ENCODE results near the gene ROM1.
"Not testable (repeated sequence)": the region's sequence is repeated elsewhere in the genome, so short reads cannot be mapped to it uniquely, and the experiment has no call there.

The ROM1 gene

GRCh38 chr11:62610403-62610802 lies 2.7 kb upstream of the ROM1 start:
- DNase-seq (ENCODE audit: low read depth): no peak

- no peak for DNase-seq (ENCODE audit: low read depth)
Measured at GRCh38 chr11:62610814-62611704, 2.0 kb upstream of the ROM1 start.

- DNase-seq (ENCODE audit: low read depth): no peak
Measured at GRCh38 chr11:62611705-62612365, 1.2 kb upstream of the ROM1 start.

DNA sequence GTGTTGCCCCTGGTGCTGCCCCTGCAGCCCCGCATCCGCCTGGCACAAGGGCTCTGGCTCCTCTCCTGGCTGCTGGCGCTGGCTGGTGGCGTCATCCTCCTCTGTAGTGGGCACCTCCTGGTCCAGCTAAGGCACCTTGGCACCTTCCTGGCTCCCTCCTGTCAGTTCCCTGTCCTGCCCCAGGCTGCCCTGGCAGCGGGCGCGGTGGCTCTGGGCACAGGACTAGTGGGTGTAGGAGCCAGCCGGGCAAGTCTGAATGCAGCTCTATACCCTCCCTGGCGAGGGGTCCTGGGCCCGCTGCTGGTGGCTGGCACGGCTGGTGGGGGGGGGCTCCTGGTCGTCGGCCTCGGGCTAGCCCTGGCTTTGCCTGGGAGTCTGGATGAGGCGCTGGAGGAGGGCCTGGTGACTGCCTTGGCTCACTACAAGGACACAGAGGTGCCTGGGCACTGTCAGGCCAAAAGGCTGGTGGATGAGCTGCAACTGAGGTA lies 278 bp downstream of the ROM1 start:
- no peak for DNase-seq (ENCODE audit: low read depth)

DNA sequence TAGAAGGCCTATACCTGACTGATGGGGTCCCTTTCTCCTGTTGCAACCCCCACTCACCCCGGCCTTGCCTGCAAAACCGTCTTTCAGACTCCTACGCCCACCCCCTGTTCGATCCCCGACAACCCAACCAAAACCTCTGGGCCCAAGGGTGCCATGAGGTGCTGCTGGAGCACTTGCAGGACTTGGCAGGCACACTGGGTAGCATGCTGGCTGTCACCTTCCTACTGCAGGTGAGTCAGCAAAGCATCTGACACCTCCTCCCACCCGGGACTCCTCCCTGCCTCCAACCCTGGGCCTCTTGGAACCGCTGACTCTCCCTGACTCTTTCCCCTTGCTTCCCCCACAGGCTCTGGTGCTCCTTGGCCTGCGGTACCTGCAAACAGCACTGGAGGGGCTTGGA lies 1.2 kb downstream of the ROM1 start:
- no peak for DNase-seq (ENCODE audit: low read depth)

DNA sequence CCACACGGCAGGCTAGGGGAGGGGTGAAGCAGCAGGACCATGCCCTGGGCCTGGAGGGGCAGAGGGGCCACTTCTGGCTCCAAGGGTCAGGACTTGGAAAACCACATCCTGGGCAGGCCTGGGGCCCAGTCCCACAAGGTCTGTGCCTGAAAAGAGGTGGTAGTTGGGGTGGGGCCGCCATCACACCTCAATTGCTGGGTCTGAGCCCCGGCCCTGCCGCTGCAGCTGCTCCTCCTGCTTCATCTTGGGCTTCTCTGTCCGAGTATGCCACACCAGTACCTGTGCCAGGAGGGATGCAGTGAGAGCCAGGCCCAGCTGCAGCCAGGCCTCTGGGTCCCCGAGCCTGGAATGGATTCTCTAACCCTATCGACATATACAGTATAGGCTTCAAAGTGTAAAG lies 2.5 kb downstream of the ROM1 start:
- DNase-seq (ENCODE audit: low read depth): no peak

DNA sequence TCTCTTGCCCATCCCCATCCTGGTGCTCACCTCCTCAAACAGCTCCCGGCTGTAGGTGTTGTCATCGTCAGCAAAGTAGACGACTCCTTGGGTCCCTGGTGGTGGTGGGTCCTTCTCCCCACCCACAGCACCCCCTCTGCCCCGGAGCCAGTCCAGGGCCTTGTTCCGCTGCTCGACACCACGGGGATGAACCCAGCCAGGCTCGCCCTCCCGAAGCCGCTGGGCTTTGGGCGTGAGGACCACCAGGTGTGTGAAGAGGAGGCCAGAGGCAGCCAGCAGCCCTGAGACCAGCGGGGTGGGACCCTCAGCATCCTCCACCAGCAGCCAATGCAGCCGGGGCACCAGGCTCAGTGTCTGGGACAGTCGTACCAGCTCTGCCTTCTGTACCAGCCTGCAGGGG lies 3.9 kb downstream of the ROM1 start:
- DNase-seq (ENCODE audit: low read depth): not testable (repeated sequence)

DNA sequence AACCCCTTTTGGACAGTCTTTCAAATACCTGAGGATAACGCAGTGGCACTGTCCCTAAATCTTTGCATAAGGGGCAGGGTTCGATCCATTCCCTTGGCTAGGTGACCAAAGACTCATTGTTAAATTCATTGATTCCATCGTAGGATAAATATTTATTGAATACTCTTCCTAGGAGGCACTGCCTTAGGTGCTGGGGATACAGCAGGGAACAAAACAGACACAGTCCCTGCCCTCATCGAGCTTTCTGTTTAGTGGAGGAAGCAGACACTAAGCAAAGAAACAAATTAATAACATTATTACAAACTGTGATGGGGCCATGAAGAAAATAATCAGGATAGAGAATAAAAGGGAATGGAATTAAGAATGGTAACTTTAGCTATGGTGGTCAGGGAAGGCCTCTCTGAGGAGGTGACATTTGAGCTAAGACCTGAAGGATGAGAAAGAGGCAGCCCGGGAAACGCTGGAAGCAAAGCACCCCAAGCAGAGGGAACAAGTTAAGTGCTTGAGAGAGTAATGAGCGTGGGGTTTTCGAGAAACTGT lies 8.0 kb downstream of the ROM1 start:
- DNase-seq (ENCODE audit: low read depth): no peak

DNA sequence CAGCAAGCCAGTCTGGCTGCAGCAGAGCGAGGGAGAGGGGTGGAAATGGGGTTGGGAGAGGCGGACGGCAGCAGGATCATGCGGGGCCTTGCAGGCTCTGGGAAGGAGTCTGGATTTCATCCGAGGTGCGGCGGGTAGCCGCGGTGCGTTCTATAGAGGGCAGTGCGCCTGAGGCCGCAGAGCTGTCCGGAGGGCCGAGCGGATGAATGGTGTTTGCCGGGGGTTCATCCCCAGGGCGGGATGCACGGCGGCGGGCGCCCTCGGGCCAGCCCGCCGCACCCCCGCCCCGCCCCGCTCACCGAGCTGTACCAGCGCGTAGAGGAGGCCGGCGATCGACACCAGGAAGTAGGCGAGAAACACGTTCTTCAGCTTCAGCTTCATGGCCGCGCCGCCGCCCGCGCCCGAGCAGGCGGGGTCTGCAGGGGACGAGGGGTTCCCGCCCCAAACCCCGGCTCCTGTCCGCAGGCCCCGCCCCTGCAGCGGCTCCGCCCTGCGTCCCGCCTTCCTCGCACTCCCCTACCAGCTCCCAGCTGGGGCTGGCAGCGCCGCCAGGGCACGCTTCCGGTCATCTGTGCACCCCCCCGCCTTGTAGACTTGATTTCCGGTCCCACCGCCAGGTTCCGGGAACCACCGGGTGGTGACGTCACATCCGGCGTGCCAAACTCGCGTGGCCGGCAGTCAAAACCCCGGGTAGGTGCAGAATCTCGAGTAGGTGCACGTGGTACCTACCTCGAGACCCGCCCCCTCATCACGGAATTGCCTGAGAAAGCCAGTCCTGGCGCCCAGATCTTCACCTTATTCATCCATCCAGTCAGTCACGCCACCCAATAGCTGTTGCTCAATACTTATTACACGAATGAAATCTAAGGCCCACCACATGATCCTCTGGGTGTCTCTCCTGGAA lies 8.8 kb downstream of the ROM1 start, which contains the start of gene B3GAT3:
TSS of gene B3GAT3 (minus strand) at position 420 of the 904 bp plus-strand sequence. CDS start at position 381, 39 bp downstream.
- peak; percentile 90 for DNase-seq (ENCODE audit: low read depth)

GRCh38 chr11:62622476-62623089 lies 9.5 kb downstream of the ROM1 start:
- no peak for DNase-seq (ENCODE audit: low read depth)

GRCh38 chr11:62627713-62628112 lies 14.7 kb downstream of the ROM1 start:
- DNase-seq (ENCODE audit: low read depth): no peak

- no peak for DNase-seq (ENCODE audit: low read depth)
Measured at GRCh38 chr11:62632492-62632891, 19.4 kb downstream of the ROM1 start.

GRCh38 chr11:62644220-62644619 lies 31.2 kb downstream of the ROM1 start:
- no peak for DNase-seq (ENCODE audit: low read depth)

DNA sequence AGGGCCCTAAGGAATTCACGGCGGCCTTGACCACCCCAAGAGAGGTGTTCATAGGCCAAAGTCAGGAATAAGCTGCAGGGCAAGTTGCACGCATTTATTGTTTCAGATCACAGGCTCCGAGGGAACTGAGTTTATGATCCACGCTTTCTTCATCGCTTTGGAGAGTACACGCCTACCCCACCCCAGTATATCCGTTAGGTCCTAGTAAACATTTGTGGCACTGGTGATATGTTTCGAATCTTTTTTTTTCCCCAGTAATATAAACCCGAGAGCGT lies 32.6 kb downstream of the ROM1 start:
- DNase-seq (ENCODE audit: low read depth): no peak

- peak; percentile 100 for DNase-seq (ENCODE audit: low read depth)
Measured at GRCh38 chr11:62645946-62646824, 33.1 kb downstream of the ROM1 start, which contains the start of gene GANAB. Gene GANAB (minus strand): TSS chr11:62646613. CDS start chr11:62646599, 14 bp downstream.

- no peak for DNase-seq (ENCODE audit: low read depth)
Measured at GRCh38 chr11:62646825-62647608, 34.0 kb downstream of the ROM1 start.

DNA sequence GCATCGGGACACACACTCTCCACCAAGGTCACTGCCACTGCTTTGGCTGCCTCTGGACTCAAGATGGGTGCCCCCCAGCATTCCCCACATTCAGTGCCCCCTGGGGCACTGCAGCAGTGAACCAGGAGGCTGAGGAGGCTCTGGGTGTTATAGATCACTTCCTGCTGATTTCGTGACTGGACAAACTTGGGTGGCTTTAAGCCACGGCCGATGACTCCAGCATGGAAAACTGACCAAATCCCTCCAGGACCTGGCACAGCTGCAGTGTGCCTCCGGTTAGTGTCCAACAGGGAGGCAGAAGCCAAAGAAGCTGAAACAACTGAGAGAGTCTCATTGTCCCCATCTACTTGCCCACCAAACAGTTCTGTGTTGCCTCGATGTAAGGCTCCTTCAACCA lies 34.5 kb downstream of the ROM1 start:
- DNase-seq (ENCODE audit: low read depth): no peak

DNA sequence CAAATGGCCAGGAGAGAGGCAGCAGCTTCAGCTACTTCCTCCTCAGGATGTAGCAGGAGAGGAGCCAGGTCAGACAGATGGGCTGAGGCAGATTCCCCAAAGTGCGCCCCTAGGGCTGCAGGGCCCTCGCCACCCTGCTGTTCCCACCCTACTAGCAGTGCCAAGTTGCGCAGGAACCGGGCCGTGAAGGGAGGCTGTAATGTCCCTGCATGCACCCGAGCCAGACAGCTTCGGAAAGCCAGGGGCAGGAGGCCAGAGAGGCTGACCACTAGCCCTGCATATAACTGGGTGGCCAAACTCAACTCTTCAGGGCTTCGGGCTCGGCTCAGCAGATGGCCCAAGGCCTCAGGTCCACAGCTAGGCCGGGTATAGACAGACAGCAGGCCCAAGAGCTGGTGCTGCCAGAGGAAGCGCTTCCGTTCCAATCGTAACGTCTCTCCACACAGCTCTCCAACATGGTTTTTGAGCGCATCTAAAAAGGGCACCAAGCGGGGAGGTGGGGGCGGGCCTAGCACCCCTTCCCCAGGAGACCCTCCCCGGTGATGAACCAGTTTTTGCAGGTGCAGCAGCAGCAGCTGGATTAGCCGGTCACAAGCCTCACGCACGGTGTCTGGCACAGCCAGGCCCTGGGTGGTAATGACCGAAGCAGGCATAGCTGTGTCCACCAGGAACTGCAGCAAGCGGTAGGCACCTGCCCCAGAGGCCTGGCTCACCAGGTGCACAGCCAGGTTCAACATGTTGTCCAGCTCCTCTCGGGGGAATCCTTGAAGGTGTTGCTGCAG lies 35.3 kb downstream of the ROM1 start:
- DNase-seq (ENCODE audit: low read depth): no peak

GRCh38 chr11:62648967-62649364 lies 35.9 kb downstream of the ROM1 start:
- no peak for DNase-seq (ENCODE audit: low read depth)
